ENCODE measurements around the gene PPP6R3.

The PPP6R3 gene

GRCh38 chr11:68495220-68495729, 34.7 kb downstream of the PPP6R3 start:
- DNase-seq (ENCODE audit: low read depth) = no peak

- DNase-seq (ENCODE audit: low read depth) = no peak
Observed at GRCh38 chr11:68495872-68496271, 35.3 kb downstream of the PPP6R3 start.

GRCh38 chr11:68497761-68498160, 37.2 kb downstream of the PPP6R3 start:
- DNase-seq (ENCODE audit: low read depth) = no peak

GRCh38 chr11:68498321-68498720, 37.8 kb downstream of the PPP6R3 start:
- DNase-seq (ENCODE audit: low read depth) = no peak

GRCh38 chr11:68498903-68499883, 38.6 kb downstream of the PPP6R3 start:
- DNase-seq (ENCODE audit: low read depth) = no peak

GRCh38 chr11:68500206-68500605, 39.7 kb downstream of the PPP6R3 start:
- DNase-seq (ENCODE audit: low read depth) = no peak

GRCh38 chr11:68501813-68502212, 41.3 kb downstream of the PPP6R3 start:
- DNase-seq (ENCODE audit: low read depth) = no peak

GRCh38 chr11:68503251-68503687, 42.7 kb downstream of the PPP6R3 start:
- DNase-seq (ENCODE audit: low read depth) = peak; percentile 36

- DNase-seq (ENCODE audit: low read depth) = no peak
Observed at GRCh38 chr11:68503792-68504191, 43.2 kb downstream of the PPP6R3 start.

- DNase-seq (ENCODE audit: low read depth) = no peak
Observed at GRCh38 chr11:68504432-68505066, 44.0 kb downstream of the PPP6R3 start.

GRCh38 chr11:68505596-68505995, 45.0 kb downstream of the PPP6R3 start:
- DNase-seq (ENCODE audit: low read depth) = no peak

GRCh38 chr11:68506908-68507307, 46.4 kb downstream of the PPP6R3 start:
- no peak for DNase-seq (ENCODE audit: low read depth)

- no peak for DNase-seq (ENCODE audit: low read depth)
Observed at GRCh38 chr11:68508425-68508824, 47.9 kb downstream of the PPP6R3 start.

GRCh38 chr11:68509066-68509465, 48.5 kb downstream of the PPP6R3 start:
- no peak for DNase-seq (ENCODE audit: low read depth)

GRCh38 chr11:68513930-68514487, 53.5 kb downstream of the PPP6R3 start:
- no peak for DNase-seq (ENCODE audit: low read depth)

GRCh38 chr11:68517121-68517741, 56.7 kb downstream of the PPP6R3 start:
- no peak for DNase-seq (ENCODE audit: low read depth)

- DNase-seq (ENCODE audit: low read depth) = no peak
Observed at GRCh38 chr11:68518191-68518590, 57.6 kb downstream of the PPP6R3 start.

- DNase-seq (ENCODE audit: low read depth) = no peak
Observed at GRCh38 chr11:68521969-68522652, 61.6 kb downstream of the PPP6R3 start.

- no peak for DNase-seq (ENCODE audit: low read depth)
Observed at GRCh38 chr11:68523033-68523432, 62.5 kb downstream of the PPP6R3 start.

GRCh38 chr11:68523743-68524142, 63.2 kb downstream of the PPP6R3 start:
- DNase-seq (ENCODE audit: low read depth) = no peak

GRCh38 chr11:68524213-68524612, 63.7 kb downstream of the PPP6R3 start:
- no peak for DNase-seq (ENCODE audit: low read depth)

- DNase-seq (ENCODE audit: low read depth) = no peak
Observed at GRCh38 chr11:68524681-68525080, 64.1 kb downstream of the PPP6R3 start.
